ENCODE measurements around the gene NHEJ1. TPM values are rescaled to one million over a fixed set of nuclear protein-coding genes. Genes with fewer than 3 reads are reported as not detected.
A peak's percentile ranks its signal among the peaks of the same experiment; 100 is the strongest.

Gene NHEJ1
- total RNA-seq, 1 donor = 13.7 TPM

- Histone ChIP-seq H3K9me3 (ENCODE audit: low read depth, low read length) (no peaks in the 10 kb centered on the region), H3K27me3 (ENCODE audit: insufficient read depth, low read length) (no peaks in the 10 kb centered on the region), H3K4me3 (ENCODE audit: low read length) (no peak overlapping the region), H3K4me1 (ENCODE audit: insufficient read depth, low read length) (no peaks in the 10 kb centered on the region)
Measured at GRCh38 chr2:219197388-219197787, 36.8 kb upstream of the NHEJ1 start.

DNA sequence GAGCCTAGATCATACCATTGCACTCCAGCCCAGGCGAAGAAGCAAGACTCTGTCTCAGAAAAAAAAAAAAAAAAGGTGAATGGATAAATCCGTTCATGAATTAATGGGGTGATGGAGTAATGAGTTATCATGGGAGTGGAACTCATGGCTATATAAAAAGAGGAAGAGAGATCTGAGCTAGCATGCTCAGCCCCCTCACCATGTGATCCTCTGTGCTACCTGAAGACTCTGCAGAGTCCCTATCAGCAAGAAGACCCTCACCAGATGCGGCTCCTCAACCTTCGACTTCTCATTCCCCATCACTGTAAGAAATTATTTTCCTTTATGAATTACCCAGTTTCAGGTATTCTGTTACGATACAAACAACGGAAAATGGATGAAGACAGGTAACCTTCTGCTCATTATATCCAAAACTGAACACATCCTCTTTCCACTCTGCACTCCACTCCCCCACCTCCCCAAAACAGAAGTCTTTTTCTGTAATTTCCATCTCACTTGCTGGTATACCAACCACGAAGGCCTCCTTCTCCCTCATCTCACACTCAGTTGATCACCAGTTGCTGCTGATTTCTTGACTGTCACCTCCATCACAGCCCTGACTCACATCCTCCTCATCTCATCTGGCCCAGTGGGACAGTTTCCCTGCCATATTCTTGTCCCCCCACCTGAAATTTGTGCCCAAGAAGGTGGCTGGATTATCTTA is 26.3 kb upstream of the NHEJ1 start:
- Histone ChIP-seq H3K4me3 (ENCODE audit: low read length) (no peak overlapping the region), H3K4me1 (ENCODE audit: insufficient read depth, low read length) (peaks cover 12% of the 10 kb centered on the region), H3K27me3 (ENCODE audit: insufficient read depth, low read length) (no peaks in the 10 kb centered on the region), H3K9me3 (ENCODE audit: low read depth, low read length) (no peaks in the 10 kb centered on the region)

DNA sequence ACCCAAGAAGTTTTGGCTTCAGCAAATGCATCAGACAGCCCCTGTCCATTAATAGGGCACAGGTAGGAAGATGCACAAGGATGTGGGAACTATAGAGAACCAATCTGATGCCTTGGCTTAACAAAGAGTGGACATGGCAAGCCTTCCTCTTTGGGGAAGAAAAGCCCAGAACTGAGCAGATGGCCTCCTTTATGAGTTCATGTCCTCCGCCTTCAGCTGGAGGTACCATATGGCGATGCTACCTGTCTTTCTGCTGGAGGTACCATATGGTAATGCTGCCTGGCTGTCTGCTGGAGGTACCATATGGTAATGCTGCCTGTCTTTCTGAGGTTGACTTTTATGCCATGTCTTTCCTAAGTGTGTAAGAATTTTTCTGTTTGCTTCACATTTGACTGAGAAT is 23.5 kb upstream of the NHEJ1 start:
- H3K27me3 ChIP-seq (ENCODE audit: insufficient read depth, low read length) = no peaks in the 10 kb centered on the region
- H3K4me1 ChIP-seq (ENCODE audit: insufficient read depth, low read length) = peaks cover 39% of the 10 kb centered on the region
- H3K4me3 ChIP-seq (ENCODE audit: low read length) = no peak overlapping the region
- no peaks in the 10 kb centered on the region for H3K9me3 ChIP-seq (ENCODE audit: low read depth, low read length)

GRCh38 chr2:219183151-219183772 is 22.6 kb upstream of the NHEJ1 start:
- H3K27me3 ChIP-seq (ENCODE audit: insufficient read depth, low read length) = no peaks in the 10 kb centered on the region
- no peaks in the 10 kb centered on the region for H3K9me3 ChIP-seq (ENCODE audit: low read depth, low read length)
- peaks cover 45% of the 10 kb centered on the region for H3K4me1 ChIP-seq (ENCODE audit: insufficient read depth, low read length)
- H3K4me3 ChIP-seq (ENCODE audit: low read length) = no peak overlapping the region

- no peaks in the 10 kb centered on the region for H3K27me3 ChIP-seq (ENCODE audit: insufficient read depth, low read length)
- H3K4me1 ChIP-seq (ENCODE audit: insufficient read depth, low read length) = peaks cover 48% of the 10 kb centered on the region
- no peaks in the 10 kb centered on the region for H3K9me3 ChIP-seq (ENCODE audit: low read depth, low read length)
- H3K4me3 ChIP-seq (ENCODE audit: low read length) = no peak overlapping the region
Measured at GRCh38 chr2:219182331-219183150, 21.9 kb upstream of the NHEJ1 start.

DNA sequence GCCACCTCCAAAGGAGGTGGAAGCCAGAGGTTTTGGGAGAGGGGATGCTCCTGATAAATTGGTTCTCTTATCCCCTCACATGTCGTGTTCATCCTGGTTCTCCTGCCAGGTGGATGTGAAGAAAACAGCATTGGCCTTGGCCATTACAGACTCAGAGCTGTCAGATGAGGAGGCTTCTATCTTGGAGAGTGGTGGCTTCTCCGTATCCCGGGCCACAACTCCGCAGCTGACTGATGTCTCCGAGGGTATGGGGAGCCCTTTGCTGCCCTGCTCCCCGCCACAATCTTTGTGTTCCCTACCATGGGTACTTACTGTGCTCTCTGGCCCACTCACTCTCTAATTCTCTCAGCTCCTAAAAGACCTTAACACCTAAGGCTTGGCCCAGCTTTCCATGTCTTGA is 20.9 kb upstream of the NHEJ1 start:
- Histone ChIP-seq H3K4me3 (ENCODE audit: low read length) (no peak overlapping the region), H3K4me1 (ENCODE audit: insufficient read depth, low read length) (peaks cover 52% of the 10 kb centered on the region), H3K9me3 (ENCODE audit: low read depth, low read length) (no peaks in the 10 kb centered on the region), H3K27me3 (ENCODE audit: insufficient read depth, low read length) (no peaks in the 10 kb centered on the region)

- H3K4me1 ChIP-seq (ENCODE audit: insufficient read depth, low read length) = peaks cover 56% of the 10 kb centered on the region
Measured at GRCh38 chr2:219180961-219181360, 20.3 kb upstream of the NHEJ1 start.

DNA sequence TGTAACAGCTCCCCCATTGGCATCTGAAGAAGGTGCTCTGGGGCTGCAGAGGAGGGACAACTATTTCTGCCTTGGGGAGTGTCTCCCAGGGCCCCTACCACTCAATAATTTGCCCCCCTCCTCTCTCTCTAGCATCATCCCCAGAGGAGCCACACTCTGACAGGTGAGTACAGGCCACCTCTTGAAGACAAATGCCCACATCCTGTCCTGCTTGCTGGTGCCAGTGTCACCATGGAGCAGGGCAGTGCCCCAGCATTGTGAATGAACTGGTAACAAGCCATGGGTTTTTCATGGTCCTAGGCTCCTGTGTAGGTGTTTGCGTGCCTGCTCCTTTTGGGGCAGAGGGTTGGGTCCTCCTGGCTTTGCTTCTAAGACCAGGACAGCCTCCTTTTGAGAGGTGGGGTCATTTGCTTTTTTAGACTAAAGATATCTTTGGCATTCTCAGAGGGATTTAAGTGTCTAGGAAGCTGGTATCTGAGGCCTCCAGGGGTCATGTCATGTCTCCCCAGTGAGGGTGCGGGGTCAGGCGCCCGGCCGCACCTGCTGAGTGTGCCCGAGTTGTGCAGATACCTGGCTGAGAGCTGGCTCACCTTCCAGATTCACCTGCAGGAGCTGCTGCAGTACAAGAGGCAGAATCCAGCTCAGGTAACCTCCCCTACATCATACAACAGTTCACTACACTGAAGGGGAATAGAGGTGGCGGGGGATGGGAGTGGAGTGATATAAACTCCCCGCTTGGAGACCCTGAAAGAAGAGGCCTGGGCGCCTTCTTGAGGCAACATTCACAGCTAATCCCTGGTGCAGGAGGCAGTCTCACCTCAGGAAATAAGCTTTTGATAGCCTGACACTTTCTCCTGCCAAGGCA is 19.2 kb upstream of the NHEJ1 start:
- Histone ChIP-seq H3K4me3 (ENCODE audit: low read length) (no peak overlapping the region), H3K9me3 (ENCODE audit: low read depth, low read length) (no peaks in the 10 kb centered on the region), H3K4me1 (ENCODE audit: insufficient read depth, low read length) (peaks cover 67% of the 10 kb centered on the region), H3K27me3 (ENCODE audit: insufficient read depth, low read length) (no peaks in the 10 kb centered on the region)

More at GRCh38 chr2:219180961-219181360, 20.3 kb upstream of the NHEJ1 start:
- Histone ChIP-seq H3K4me3 (ENCODE audit: low read length) (no peak overlapping the region), H3K27me3 (ENCODE audit: insufficient read depth, low read length) (no peaks in the 10 kb centered on the region), H3K9me3 (ENCODE audit: low read depth, low read length) (no peaks in the 10 kb centered on the region)

GRCh38 chr2:219178377-219179175 is 18.0 kb upstream of the NHEJ1 start:
- Histone ChIP-seq H3K27me3 (ENCODE audit: insufficient read depth, low read length) (no peaks in the 10 kb centered on the region), H3K4me3 (ENCODE audit: low read length) (peak overlapping the region; percentile 74), H3K9me3 (ENCODE audit: low read depth, low read length) (no peaks in the 10 kb centered on the region), H3K4me1 (ENCODE audit: insufficient read depth, low read length) (peaks cover 77% of the 10 kb centered on the region)

DNA sequence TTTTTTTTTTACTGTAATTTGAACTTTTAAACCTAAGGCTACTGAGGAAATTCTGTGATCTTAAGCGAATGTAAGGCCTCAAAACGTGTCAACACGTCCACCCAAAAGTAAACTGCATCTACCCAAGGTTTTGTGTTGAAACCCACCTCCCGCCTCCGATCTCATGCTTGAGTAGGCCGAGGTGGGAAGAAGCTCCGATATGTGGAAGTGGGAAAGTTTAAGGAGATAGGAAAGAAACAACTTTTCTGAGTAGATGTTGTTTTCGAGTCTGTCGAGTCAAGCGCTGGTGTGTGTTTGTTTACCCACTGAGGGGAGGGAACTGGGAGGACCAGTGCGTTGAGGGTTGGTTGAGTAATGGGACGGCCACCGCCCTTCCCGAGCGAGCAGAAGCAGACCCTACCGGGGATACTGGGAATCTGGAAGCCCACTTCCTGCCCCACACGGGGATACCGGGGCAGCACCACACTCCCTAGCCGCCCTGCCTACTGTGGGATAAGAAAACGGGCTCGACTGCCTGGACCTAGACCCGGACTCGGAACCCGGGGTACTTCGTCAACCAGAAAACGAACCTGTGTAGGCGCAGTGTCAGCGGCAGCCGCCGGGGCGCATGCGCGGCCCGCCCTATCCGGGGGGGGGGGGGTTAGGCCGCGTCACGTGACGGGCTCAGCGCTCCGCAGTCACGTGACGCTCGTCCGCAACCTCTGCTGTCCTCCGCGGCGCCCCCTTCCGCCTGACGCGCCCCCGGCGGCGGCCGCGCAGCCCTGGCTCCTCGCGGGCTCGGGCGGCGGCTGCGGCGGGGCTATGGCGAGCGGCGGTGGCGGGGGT is 17.1 kb upstream of the NHEJ1 start, which contains the start of gene RETREG2:
TSS of gene RETREG2 (plus strand) at position 724 of the 825 bp plus-strand sequence. CDS start at position 802, 78 bp downstream.
- Histone ChIP-seq H3K9me3 (ENCODE audit: low read depth, low read length) (no peaks in the 10 kb centered on the region), H3K27me3 (ENCODE audit: insufficient read depth, low read length) (no peaks in the 10 kb centered on the region), H3K4me1 (ENCODE audit: insufficient read depth, low read length) (peaks cover 73% of the 10 kb centered on the region), H3K4me3 (ENCODE audit: low read length) (peak within 1 kb of the TSS; percentile 74)

DNA sequence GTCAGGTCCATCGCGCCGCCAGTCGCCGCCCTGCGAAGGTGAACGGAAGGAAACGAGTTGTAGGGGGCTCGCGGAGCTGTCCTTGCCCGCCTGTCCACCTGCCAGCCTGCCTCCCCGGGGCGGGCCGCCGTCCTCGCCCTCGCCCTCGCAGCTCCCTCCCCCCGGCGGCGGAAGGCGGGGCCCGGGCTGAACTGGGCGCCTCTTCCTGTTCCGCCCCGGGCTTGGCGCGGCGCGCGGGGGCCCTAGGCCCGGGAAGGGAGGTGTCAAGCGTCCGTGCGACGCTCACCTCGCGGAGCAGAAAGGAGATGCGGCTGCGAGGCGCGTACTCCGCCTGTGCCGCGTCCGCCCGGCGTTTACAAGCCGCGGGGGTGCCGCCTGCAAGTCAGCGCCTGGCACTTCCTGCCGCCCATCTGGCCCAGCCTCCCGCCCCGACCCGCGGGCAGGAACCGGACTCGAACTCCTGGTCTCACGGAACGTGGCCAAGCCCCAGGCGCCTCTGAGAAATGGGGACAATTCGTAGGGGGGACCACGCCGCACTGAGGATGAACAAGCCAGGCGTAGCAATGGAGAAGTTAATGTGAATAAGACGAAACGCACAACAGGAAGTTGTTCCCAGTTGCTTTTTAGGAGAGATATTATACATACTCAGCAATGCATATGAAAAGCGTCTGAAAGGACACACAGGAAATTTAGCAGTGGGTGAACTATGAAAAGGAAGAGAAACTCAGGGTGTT is 16.4 kb upstream of the NHEJ1 start, which contains the start of gene CNPPD1:
TSS of gene CNPPD1 (minus strand) at position 108 of the 734 bp plus-strand sequence. CDS start at position 11, 97 bp downstream.
- peaks cover 66% of the 10 kb centered on the region for H3K4me1 ChIP-seq (ENCODE audit: insufficient read depth, low read length)
- H3K9me3 ChIP-seq (ENCODE audit: low read depth, low read length) = no peaks in the 10 kb centered on the region
- H3K27me3 ChIP-seq (ENCODE audit: insufficient read depth, low read length) = no peaks in the 10 kb centered on the region
- H3K4me3 ChIP-seq (ENCODE audit: low read length) = peak within 1 kb of the TSS; percentile 74

GRCh38 chr2:219175928-219176817 is 15.6 kb upstream of the NHEJ1 start:
- H3K4me1 ChIP-seq (ENCODE audit: insufficient read depth, low read length) = peaks cover 57% of the 10 kb centered on the region
- no peaks in the 10 kb centered on the region for H3K27me3 ChIP-seq (ENCODE audit: insufficient read depth, low read length)
- peak overlapping the region; percentile 74 for H3K4me3 ChIP-seq (ENCODE audit: low read length)
- H3K9me3 ChIP-seq (ENCODE audit: low read depth, low read length) = no peaks in the 10 kb centered on the region

All from mononuclear cell (primary cell).